DMS53 (cell line): ENCODE measurements around the gene HERC2.
"Not testable (repeated sequence)": the region's sequence is repeated elsewhere in the genome, so short reads cannot be mapped to it uniquely, and the experiment has no call there.

Source experiments
- DNase-seq: peaks from one replicate; lab custom pipeline; 2025; lab: John Stamatoyannopoulos, UW

The HERC2 gene

DNA sequence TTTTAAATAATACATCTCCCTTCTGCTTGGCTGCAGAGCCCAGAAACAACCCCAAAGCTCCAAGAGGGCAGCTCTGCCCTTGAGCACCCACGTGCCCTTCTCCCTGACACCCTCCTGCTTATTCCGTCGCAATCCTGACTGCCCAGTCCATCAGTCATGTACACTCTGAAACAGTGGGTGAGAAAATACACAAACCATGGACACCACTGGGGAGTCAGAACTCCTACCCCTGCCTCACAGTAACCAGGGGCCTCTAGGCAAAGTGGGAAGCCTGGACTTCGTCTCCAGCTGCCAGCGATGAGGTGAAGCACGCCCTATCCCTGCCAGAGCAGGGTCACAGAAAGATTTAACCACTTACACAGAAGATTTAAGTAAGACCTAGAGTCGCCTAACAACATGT is 40.1 kb downstream of the HERC2 start:
- no peak for DNase-seq

DNA sequence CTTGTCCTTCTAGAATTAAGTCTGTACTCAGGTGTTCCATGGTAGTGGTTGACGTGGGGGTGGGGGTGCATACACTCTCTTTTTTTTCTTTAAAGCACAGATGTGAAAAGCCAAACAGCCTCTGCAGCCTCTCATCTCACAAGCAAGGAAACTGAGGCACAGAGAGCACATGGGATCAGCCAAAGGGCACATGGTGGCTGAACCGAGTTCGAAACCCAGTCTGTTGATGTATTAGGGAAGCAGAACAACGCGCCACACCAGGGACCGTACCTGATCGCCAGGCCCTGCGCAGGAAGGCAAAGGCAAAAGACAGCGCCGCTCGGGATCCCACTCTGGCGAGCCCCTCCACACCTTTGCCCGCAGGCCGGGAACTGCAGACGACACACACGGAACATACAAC is 47.3 kb downstream of the HERC2 start:
- no peak for DNase-seq

DNA sequence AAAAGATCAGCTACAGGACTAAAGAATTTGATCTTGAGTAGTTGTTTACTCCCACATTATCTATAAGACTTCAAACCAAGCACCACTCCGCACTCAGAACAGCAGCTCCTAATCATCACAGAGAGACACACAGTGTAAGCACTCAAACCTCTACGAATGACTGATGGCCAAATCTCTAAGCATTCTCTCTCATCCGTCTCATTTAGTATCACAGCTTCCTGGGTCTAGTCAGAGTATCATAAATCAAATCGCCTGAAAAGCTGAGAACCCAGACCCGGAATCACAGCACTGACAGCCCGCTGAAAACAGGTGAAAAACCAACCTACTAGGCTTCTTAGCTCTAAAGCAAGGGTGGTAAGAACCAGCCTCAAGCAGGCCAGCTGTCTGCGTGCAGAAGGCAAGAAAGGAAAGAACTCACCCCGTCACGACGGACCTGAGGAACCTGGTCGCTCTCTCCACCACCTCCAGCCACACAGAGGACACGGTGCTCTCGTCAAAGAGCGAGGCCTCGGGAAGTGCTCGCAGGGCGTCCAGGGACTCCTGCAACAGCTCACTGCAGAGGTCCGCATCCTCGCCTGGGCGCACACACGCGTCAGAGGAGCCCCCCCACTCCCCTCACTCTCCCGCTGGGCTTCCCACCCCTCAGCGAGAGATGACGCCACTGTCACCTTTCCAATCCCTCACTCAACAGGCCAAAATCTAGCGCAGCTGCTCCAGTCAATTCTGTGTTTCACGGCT is 47.9 kb downstream of the HERC2 start:
- no peak for DNase-seq

DNA sequence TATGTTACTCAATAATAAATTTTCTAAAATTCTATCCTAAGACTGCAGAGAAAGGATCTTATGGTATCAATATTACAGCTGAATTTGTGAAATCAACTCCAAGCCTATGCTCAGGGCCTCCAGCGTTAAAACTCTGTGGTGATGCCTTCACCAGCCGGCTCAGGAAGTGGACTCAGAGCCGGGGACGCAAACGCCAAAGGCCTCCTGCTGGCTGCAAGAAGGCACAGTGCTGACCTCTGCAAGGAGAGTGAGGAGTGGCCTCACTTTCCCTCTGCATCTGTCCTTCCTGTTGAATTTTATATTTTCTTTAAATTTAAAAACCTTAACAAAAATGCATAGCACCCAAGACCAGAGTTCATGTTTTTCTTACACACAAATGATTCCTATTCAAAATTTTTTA is 48.5 kb downstream of the HERC2 start:
- no peak for DNase-seq

DNA sequence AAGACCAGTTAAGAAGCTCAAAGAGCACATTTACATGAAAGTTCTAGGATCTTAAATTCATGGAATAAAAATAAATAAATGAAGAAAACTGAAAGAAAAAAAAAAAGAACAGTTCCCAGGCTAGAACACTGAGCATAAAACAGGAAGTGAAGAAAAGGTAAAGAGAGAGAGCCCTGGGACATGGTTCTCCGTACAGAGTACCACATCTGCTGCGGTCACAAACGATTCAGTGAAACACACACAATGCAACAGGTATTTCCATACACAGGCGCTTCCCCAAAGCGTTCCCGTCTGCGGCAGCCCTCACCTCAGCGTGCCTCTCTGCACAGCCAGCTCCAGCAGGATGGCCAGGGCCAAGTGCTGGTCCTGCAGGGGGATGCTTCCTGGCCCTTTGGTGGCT is 49.4 kb downstream of the HERC2 start:
- DNase-seq: no peak

DNA sequence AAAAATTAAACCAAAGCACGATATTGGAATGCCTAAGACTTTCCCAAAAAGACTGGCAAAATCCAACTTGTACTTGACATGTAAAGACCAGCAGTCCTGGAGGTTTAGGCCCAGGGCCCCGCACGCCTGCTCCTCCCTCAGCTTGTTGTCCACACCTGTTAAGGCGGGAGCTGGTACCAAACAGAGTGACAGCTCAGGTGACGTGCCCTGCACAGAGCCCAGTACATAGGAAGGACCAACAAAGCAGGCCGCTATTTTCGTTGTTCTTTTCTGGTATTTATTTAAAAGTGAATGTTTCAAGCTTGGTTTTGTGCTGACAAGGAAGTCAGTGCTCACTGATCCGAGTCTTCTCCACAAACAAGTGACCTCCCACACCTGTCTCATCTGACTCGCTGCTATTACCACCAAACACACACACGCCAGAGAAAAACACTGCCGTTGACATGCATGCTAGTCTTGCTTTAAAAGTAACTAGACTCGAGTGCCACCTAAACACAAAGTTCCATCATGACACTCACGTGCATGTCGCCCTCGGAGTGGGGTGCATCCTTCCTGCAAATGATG is 50.2 kb downstream of the HERC2 start:
- no peak for DNase-seq

DNA sequence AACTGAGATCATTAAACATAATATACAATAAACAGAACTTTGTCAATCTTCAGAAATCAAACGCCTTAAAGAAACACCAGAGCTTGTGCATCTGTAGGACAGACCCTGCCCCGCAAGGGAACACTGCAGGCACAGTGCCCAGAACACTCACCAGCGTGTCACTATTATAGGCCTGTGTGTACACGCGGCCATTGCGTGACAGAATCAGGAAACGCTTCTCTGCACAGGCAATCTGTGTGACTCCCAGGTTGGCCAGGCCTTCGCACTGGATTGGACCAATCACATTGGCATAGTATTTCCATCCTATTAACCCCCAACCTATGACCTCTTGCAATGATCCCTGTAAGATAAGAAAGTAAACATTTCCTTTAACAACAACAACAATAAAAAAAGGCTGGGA is 52.9 kb downstream of the HERC2 start:
- DNase-seq: no peak

DNA sequence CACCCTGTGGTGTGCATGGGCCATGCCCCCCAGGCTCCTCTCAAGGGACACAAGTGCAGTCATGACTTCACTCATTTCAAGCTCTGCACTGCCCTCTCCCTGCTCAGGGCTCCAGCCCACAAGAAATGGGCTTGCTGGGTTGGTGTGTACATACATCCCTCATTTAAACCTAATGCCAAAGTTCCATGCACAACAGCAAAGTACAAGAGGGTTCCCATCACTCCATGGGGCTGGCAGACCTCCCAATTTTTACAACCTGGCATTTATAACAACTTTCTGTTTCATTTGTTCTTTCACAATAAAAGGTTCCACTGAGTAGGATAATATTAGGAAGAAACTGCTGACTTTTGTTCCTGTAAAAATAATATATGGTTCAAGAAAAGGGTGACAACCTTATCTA is 54.3 kb downstream of the HERC2 start:
- no peak for DNase-seq

DNA sequence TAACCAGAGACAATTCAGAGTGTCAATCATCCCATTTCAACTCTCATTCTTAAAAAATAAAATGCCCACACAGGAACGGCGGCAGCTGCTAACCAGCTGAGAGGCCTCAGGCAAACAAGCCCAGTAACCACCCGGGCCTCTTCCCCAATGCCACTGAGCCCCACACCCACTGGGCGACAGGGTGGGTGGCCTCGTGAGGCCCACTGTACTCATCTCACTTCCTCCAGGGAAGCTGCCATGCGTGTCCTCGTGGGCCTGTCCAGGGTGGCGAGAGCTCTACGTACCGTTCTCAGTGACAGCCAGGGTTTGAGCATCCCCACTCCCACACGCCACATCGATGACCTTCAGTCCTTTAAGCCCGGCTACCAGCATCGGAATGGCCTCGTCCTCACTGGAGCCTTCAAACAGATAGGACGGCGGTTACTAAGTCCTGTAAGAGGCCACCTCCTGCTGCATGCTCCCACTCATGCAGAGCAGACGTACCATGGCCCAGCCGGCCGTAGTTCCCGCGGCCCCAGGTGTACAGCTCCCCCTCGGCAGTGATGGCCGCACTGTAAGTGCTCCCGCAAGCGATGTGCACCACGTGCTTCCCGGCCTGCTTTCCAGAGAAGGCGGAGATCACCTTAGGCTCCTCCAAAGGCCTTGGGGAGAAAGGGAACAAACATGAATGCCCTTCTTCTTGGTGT is 56.5 kb downstream of the HERC2 start:
- no peak for DNase-seq

DNA sequence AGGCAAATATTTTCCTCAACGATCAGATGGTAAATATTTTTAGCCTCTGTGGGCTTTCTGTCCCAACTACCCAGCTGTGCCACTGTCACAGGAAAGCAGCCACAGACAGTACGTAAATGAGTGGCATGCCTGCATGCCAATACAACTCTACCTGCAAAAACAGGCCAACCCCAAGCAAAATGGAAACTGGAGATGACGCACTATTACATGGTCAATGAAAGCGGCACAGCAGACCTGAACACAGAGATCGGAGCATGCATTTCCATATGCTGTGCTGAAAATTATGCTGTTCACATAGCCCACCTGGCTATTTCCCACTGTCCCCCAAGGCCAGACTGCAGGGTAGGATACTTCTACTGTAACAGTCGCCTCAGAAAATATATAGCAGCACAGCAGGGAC is 57.8 kb downstream of the HERC2 start:
- no peak for DNase-seq

DNA sequence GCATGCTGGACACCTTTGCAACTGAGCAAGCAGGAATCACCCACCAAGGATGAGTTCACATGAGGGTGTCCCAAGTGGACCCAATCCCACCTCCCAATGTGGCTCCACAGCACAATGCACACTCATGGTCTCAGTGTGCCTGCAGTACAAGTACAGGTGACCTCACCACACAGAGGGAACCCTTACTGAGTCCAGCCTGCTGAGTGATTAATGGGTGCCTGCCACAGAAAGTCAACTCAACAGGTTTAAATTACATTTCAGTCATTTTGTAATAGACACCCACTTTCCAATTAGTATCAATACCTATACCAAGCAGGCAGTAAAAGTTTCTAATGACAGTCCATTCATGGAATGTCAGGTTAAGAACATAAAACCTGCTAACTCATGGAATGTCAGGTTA is 59.5 kb downstream of the HERC2 start:
- no peak for DNase-seq

DNA sequence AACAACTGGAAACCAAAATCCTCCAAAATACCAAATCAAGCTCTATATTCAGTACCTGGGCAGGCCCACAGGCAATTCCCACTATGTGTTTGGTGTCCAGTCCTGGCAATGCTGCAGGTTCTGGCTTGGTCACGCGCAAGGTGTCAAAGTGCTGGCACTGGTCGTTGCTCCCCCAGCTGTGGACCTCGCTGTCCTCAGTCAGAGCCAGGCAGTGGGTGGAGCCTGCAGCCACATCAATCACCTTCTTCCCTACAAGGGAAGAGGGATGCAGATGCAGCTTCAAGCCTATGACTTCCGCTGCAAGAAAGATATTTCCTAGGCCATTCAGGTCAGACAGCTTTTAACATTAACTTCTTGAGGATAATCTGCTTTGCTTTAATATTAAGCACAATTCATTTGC is 61.3 kb downstream of the HERC2 start:
- no peak for DNase-seq

DNA sequence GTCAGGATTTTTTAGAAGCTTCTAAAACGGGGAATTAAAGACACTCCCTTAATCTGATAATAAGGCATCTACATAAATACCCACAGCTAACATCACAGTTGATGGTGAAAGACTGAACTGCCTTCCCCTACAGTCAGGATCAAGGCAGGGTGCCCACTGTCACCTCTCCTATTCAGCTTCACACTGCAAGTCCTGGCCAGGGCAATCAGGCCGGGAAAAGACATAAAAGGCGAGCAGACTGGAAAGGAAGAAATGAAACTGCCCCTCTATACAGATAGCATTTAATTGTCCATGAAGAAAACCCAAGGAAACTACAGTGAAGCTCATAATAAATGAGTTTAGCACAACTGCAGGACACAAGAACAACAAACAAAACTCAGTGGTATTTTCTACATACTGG is 61.7 kb downstream of the HERC2 start:
- DNase-seq: no peak

DNA sequence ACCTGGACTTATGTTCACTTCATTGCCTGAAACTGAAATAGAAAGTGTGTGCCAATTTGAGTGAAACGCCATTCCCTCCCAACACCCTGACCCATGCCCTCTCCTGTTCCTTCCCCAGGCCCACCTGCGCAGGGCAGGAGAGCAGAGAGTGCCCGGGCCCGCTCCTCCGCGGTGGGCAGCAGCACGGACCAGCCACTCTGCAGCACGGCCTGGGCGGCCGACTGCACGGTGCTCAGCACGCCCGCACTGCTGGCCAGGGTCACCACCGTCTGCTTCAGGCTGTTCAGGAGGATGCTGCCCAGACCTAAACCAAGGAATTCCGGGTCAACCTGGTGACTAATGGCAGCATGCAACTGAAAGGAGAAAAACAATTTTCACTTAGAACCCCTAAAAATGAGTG is 66.0 kb downstream of the HERC2 start:
- no peak for DNase-seq

DNA sequence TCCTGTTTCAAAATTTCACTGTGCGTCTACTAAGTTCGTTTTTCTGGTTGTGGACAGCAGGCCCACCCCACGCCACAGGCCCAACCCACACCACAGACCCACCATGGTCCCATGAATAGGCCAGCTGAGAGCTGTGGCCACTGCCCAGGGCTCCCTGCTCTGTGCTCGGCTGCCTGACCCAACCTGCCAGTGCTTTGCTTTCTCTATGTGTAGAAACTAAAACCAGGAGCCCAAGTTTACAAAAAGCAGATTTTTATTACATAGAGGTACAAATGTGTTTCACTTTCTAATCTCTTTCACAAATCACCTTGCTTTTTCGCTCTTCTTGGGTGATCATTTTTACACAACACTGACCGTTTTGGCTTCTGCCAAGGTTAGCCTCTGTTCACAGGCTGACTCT is 69.1 kb downstream of the HERC2 start:
- no peak for DNase-seq

DNA sequence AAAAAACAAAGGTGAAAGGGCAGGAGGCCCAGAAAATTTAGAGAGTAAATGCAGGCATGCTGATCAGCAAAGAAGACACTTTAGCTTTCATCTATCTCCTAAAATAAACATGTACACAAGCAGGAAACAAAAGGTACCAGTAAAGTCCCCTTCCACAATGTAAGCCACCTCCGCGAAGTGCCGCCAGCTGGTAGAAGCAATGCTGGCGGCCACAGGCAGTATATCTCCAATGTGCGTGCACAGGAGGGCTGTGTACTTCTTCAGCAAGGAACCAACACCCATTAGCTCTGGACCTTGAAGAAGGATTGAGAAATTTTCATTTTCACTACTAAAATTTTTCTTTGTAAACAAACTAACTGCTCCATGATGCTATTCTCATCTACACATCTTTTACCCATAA is 75.4 kb downstream of the HERC2 start:
- DNase-seq: peak; percentile 40

DNA sequence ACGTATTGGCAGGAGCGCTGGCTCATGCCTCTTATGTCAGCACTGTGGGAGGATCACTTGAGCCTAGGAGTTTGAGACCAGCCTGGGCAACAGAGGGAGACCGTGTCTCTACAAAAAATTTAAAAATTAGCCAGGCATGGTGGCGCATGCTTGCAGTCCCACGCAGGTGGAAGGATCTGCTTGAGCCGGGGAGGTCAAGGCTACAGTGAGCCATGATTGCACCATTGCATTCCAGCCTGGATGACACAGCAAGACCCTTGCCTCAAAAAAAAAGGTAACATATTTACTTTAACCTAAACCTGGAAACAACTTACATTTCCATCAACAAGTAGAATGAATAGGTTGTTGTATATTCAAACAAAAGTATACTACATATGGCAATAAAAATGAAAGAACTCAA is 78.1 kb downstream of the HERC2 start:
- DNase-seq: no peak

DNA sequence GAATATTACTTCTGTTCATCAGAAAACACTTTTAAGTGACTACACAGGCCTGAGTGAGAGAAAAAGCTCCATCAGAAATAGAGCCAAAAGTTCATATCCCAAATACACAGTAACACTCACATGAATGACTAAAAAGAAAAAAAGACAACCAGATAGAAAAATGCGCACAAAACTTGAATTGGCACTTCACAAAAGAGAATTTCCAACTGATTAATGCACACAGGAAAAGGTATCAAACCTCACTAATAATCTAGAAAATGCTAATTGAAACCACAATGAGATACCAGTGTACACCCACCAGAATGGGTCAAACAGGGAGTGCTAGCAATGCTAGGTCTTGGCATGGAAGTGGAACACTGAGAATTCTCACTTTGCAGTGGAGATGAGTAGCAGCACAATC is 78.6 kb downstream of the HERC2 start:
- no peak for DNase-seq

DNA sequence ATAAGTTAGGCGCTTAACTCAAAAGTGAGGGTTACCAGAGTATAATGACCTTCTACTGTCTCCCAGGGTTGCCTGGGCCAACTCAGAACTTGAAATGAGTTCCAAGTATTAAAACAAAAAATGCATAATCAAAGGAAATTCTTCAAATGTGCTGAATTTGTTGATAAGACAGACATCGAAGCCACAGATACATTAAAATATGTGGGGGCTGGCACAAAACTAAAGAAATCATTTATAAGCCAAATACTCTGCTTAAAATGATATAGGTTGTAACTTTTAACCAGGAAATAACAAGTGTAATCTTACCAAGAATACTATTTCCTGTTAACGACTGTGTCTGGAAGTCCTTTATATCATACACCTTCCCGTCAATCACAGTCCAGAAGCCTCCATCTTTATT is 83.7 kb downstream of the HERC2 start:
- not testable (repeated sequence) for DNase-seq

DNA sequence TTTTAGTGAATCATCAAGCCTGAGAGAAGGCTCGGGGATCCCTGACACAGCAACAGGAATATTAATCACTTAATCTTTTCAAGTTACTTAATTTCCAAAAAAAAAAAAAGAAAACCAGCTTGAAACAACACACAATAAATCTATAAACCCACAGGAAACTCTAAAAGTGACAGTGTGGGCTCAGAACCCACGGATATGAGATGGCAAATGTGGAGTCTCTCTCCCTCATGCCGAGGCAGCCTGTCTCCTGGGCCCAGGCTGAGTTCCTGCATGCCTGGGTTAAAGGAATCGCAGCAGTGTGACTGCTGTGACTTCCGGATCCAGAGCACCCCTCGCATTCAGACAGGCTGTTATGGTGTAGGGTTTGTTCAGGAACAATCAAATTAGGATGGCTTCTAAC is 90.2 kb downstream of the HERC2 start:
- DNase-seq: not testable (repeated sequence)

DNA sequence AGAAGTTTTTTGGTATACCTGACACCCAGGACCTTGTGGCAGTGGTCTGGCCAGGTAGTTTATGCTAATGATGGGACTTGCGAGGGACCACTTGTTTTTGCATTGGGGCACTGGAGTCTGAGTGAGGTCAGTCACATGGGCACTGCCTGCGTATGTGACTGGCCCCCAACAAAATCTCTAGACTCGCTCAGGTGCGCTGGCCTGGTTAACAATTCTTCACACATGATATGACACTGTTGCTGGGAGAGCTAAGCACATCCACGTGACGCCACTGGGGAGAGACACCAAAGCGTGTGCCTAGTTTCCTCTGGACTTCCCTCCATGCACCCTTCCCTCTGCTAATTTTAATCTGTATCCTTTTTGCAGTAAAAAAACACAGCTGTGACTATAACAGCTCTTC is 90.6 kb downstream of the HERC2 start:
- not testable (repeated sequence) for DNase-seq

DNA sequence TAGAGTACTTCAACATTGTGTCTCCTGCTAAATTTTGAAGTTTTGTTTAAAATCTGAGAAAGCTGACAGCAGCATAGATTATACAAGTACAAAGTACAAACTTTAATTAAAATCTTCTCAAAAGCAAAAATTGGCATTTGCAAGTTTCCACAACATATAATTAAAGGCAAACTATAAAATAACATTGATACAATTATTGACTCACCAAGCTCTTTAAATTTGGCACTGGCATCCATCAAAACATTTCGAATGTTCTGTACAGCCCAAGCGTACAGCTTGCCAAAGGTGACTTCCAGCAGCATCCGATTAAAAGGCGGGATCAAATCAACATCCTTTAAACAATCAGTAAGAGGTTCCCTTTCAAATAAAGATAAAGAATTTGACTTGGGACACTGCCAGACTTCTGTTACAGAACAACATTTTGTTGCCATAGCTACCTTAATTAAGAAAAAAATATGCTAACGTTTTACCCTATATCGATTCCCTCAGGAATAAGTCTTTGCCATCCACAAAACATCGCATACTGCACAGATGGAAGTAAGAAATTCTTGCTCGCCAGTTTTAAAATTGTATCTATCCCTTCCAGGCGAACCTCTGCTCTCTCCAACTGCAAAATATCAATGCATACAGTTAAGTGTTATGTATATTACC is 92.9 kb downstream of the HERC2 start:
- not testable (repeated sequence) for DNase-seq

DNA sequence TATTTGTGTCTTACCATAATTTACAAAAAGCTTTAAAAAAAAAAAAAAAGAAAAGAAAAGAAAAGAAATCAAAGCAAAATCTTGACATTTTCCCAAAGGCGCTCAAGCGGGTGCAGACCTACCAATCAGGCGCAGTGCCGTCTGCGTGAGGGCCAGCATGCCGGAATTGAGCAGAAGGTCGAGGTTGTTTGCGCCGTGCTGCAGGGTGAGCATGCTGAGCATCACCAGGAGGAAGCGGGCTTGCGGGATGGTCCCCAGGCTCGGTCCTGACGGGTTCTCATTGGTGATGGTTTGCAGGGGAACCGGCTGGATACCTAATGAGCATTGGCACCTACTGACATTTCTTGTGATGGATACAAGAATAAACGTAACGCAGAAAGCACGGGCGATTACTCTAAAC is 93.9 kb downstream of the HERC2 start:
- no peak for DNase-seq
